Skeletal muscle tissue (tissue), 4 donors: ENCODE results near the gene COL11A2. TPM values are rescaled to one million over a fixed set of nuclear protein-coding genes. Genes with fewer than 3 reads are reported as not detected.

Source experiments
- H3K27ac ChIP-seq: one replicate; pipeline ENCODE4 v1.7.0; 2013; ENCODE audit warnings: mild to moderate bottlenecking, low read depth, low read length, inconsistent platforms
- H3K27me3 ChIP-seq, 3 donors: one replicate each; pipeline ENCODE4 v1.7.0; 2013; ENCODE audit warnings: low read length in 3 of 3; ENCODE audit not compliant: control insufficient read depth in 3 of 3, insufficient read depth in 3 of 3
- H3K36me3 ChIP-seq, 3 donors: one replicate each; pipeline ENCODE4 v1.7.0; 2013; ENCODE audit warnings: low read length in 3 of 3; ENCODE audit not compliant: control insufficient read depth in 3 of 3, insufficient read depth in 3 of 3
- H3K4me1 ChIP-seq, 3 donors: one replicate each; pipeline ENCODE4 v1.7.0; 2013; ENCODE audit warnings: low read length in 3 of 3, mild to moderate bottlenecking in 3 of 3; ENCODE audit not compliant: control insufficient read depth in 3 of 3, insufficient read depth in 3 of 3
- H3K4me3 ChIP-seq, 3 donors: one replicate each; pipeline ENCODE4 v1.7.0; 2013; ENCODE audit warnings: low read length in 3 of 3
- H3K9ac ChIP-seq, 3 donors: one replicate each; pipeline ENCODE4 v1.7.0; 2013; ENCODE audit warnings: low read length in 3 of 3, mild to moderate bottlenecking in 3 of 3, moderate library complexity in 2 of 3, low read depth in 1 of 3
- H3K9me3 ChIP-seq, 3 donors: one replicate each; pipeline ENCODE4 v1.7.0; 2013; ENCODE audit warnings: low read length in 3 of 3; ENCODE audit not compliant: control insufficient read depth in 3 of 3
- total RNA-seq: library from RNA; depleted of rRNA; stranded (reverse); fragments of >200 nt; gene quantifications from one replicate; pipeline ENCODE4 v1.2.3, GENCODE V29; 2014
- donor health status: Osteomylitis.

The COL11A2 gene
- total RNA-seq, 1 donor from 2014 or later: 28.7 TPM

- Histone ChIP-seq H3K4me3 (no peak overlapping the region), H3K9ac (no peak overlapping the region), H3K27ac (no peak overlapping the region), H3K27me3 (peaks cover under 1 to 10% (median 6%) of the 10 kb centered on the region in 3 donors), H3K9me3 (no peaks in the 10 kb centered on the region), H3K36me3 (peaks cover 28 to 41% (median 37%) of the 10 kb centered on the region in 3 donors), H3K4me1 (peaks cover 35 to 49% (median 36%) of the 10 kb centered on the region in 3 donors)
Measured at GRCh38 chr6:33194431-33194979, 2.2 kb upstream of the COL11A2 start.

- no peak overlapping the region for H3K27ac ChIP-seq
- peaks cover 3 to 10% (median 6%) of the 10 kb centered on the region in 3 donors for H3K27me3 ChIP-seq
- peak overlapping the region in 1 of 3 donors; percentile 6 for H3K9ac ChIP-seq
- peaks cover 28 to 41% (median 37%) of the 10 kb centered on the region in 3 donors for H3K36me3 ChIP-seq
- H3K4me1 ChIP-seq: peaks cover 27 to 42% (median 30%) of the 10 kb centered on the region in 3 donors
- no peaks in the 10 kb centered on the region for H3K9me3 ChIP-seq
- peak overlapping the region in 1 of 3 donors; percentile 13 for H3K4me3 ChIP-seq
Measured at GRCh38 chr6:33193619-33194018, 1.4 kb upstream of the COL11A2 start.

- peaks cover 3 to 10% (median 6%) of the 10 kb centered on the region in 3 donors for H3K27me3 ChIP-seq
- H3K36me3 ChIP-seq: peaks cover 23 to 37% (median 35%) of the 10 kb centered on the region in 3 donors
- H3K4me3 ChIP-seq: peak overlapping the region; percentile 77 to 80 (median 78)
- H3K9ac ChIP-seq: peak overlapping the region; percentile 70 to 83 (median 70)
- H3K4me1 ChIP-seq: peaks cover 21 to 36% (median 24%) of the 10 kb centered on the region in 3 donors
- peak overlapping the region; percentile 19 for H3K27ac ChIP-seq
- H3K9me3 ChIP-seq: no peaks in the 10 kb centered on the region
Measured at GRCh38 chr6:33192671-33193602, 670 bp upstream of the COL11A2 start.

- Histone ChIP-seq H3K27me3 (peaks cover 3 to 10% (median 6%) of the 10 kb centered on the region in 3 donors), H3K4me3 (peak overlapping the region in 1 of 3 donors; percentile 29), H3K27ac (no peak overlapping the region), H3K9me3 (no peaks in the 10 kb centered on the region), H3K36me3 (peaks cover 23 to 25% (median 24%) of the 10 kb centered on the region in 3 donors), H3K4me1 (peaks cover 12 to 25% (median 20%) of the 10 kb centered on the region in 3 donors), H3K9ac (peak overlapping the region in 1 of 3 donors; percentile 25)
Measured at GRCh38 chr6:33191383-33192104, 723 bp downstream of the COL11A2 start.

GRCh38 chr6:33190504-33191107 is 1.7 kb downstream of the COL11A2 start:
- no peak overlapping the region for H3K4me3 ChIP-seq

GRCh38 chr6:33189625-33190448 is 2.4 kb downstream of the COL11A2 start:
- Histone ChIP-seq H3K36me3 (peaks cover 8 to 9% (median 8%) of the 10 kb centered on the region in 3 donors), H3K4me3 (no peak overlapping the region), H3K27ac (no peak overlapping the region), H3K9ac (no peak overlapping the region), H3K9me3 (no peaks in the 10 kb centered on the region), H3K4me1 (peaks cover 12 to 21% (median 20%) of the 10 kb centered on the region in 3 donors), H3K27me3 (peaks cover 3 to 10% (median 6%) of the 10 kb centered on the region in 3 donors)

More at GRCh38 chr6:33190504-33191107, 1.7 kb downstream of the COL11A2 start:
- Histone ChIP-seq H3K27ac (no peak overlapping the region), H3K9me3 (no peaks in the 10 kb centered on the region), H3K9ac (no peak overlapping the region), H3K27me3 (peaks cover 3 to 10% (median 6%) of the 10 kb centered on the region in 3 donors), H3K4me1 (peaks cover 12 to 25% (median 20%) of the 10 kb centered on the region in 3 donors), H3K36me3 (peaks cover 15 to 17% (median 16%) of the 10 kb centered on the region in 3 donors)

GRCh38 chr6:33189164-33189563 is 3.1 kb downstream of the COL11A2 start:
- H3K27me3 ChIP-seq: peaks cover 3 to 10% (median 6%) of the 10 kb centered on the region in 3 donors
- no peak overlapping the region for H3K9ac ChIP-seq
- H3K4me1 ChIP-seq: peaks cover 12 to 21% (median 20%) of the 10 kb centered on the region in 3 donors
- H3K9me3 ChIP-seq: no peaks in the 10 kb centered on the region
- H3K4me3 ChIP-seq: no peak overlapping the region
- no peak overlapping the region for H3K27ac ChIP-seq
- H3K36me3 ChIP-seq: peaks cover under 1 to 2% (median 2%) of the 10 kb centered on the region in 3 donors

- Histone ChIP-seq H3K36me3 (no peaks in the 10 kb centered on the region), H3K4me3 (no peak overlapping the region), H3K27me3 (peaks cover 3 to 10% (median 6%) of the 10 kb centered on the region in 3 donors), H3K27ac (no peak overlapping the region), H3K4me1 (peaks cover 11 to 19% (median 18%) of the 10 kb centered on the region in 3 donors), H3K9me3 (no peaks in the 10 kb centered on the region), H3K9ac (no peak overlapping the region)
Measured at GRCh38 chr6:33187809-33188208, 4.5 kb downstream of the COL11A2 start.
